Activated T-helper 9 cell treated with anti-CD3 and anti-CD28 coated beads, Interleukin-2, amount 50 U/mL, for 16 hours (primary cell): ENCODE measurements around the gene ITLN1.
"Not testable (repeated sequence)": the region's sequence is repeated elsewhere in the genome, so short reads cannot be mapped to it uniquely, and the experiment has no call there.

Experiments
- DNase-seq: peaks from one replicate; pipeline ENCODE4 v3.0.0-alpha.2; 2020; ENCODE audit warnings: low read depth

Gene ITLN1

GRCh38 chr1:160885042-160885441 is at the start of gene ITLN1:
TSS of gene ITLN1 (minus strand) at chr1:160885180. CDS start at chr1:160884877, 303 bp downstream.
- no peak for DNase-seq

GRCh38 chr1:160933305-160933704 is 48.3 kb upstream of the ITLN1 start:
- not testable (repeated sequence) for DNase-seq

- no peak for DNase-seq
Observed at GRCh38 chr1:160925652-160926244, 40.8 kb upstream of the ITLN1 start.

GRCh38 chr1:160924791-160925651 is 40.0 kb upstream of the ITLN1 start:
- DNase-seq, result no peak

- no peak for DNase-seq
Observed at GRCh38 chr1:160916666-160917065, 31.7 kb upstream of the ITLN1 start.

GRCh38 chr1:160913229-160913628 is 28.2 kb upstream of the ITLN1 start:
- not testable (repeated sequence) for DNase-seq

GRCh38 chr1:160911925-160912324 is 26.9 kb upstream of the ITLN1 start:
- DNase-seq, result no peak

- no peak for DNase-seq
Observed at GRCh38 chr1:160911441-160911840, 26.5 kb upstream of the ITLN1 start.

GRCh38 chr1:160910170-160910750 is 25.3 kb upstream of the ITLN1 start:
- no peak for DNase-seq

- no peak for DNase-seq
Observed at GRCh38 chr1:160907976-160908375, 23.0 kb upstream of the ITLN1 start.

- no peak for DNase-seq
Observed at GRCh38 chr1:160905617-160905989, 20.6 kb upstream of the ITLN1 start.

GRCh38 chr1:160904783-160905616 is 20.0 kb upstream of the ITLN1 start:
- DNase-seq, result no peak

- DNase-seq, result not testable (repeated sequence)
Observed at GRCh38 chr1:160902251-160902650, 17.3 kb upstream of the ITLN1 start.

- DNase-seq, result no peak
Observed at GRCh38 chr1:160901768-160902167, 16.8 kb upstream of the ITLN1 start.

GRCh38 chr1:160900683-160901082 is 15.7 kb upstream of the ITLN1 start:
- not testable (repeated sequence) for DNase-seq

GRCh38 chr1:160894368-160895135 is 9.6 kb upstream of the ITLN1 start:
- DNase-seq, result not testable (repeated sequence)

- no peak for DNase-seq
Observed at GRCh38 chr1:160891474-160891873, 6.5 kb upstream of the ITLN1 start.

GRCh38 chr1:160888926-160889325 is 3.9 kb upstream of the ITLN1 start:
- DNase-seq, result no peak

GRCh38 chr1:160887071-160887470 is 2.1 kb upstream of the ITLN1 start:
- DNase-seq, result no peak

- no peak for DNase-seq
Observed at GRCh38 chr1:160884579-160884978, 401 bp downstream of the ITLN1 start.
